Osteocyte (in vitro differentiated cells): ENCODE measurements around the gene STAMBPL1. TPM values are rescaled to one million over a fixed set of nuclear protein-coding genes. Genes with fewer than 3 reads are reported as not detected.

Experiments used
- DNase-seq: peaks from one replicate; pipeline ENCODE4 v3.0.0; 2021; ENCODE audit warnings: mixed read lengths; ENCODE audit not compliant: unreplicated experiment; ENCODE audit errors: extremely low spot score
- H3K27ac Mint-ChIP-seq: one replicate; pipeline ENCODE4 v1.8.0; 2021; ENCODE audit warnings: mild to moderate bottlenecking, mixed read lengths; ENCODE audit not compliant: unreplicated experiment
- H3K27me3 Mint-ChIP-seq: one replicate; pipeline ENCODE4 v1.8.0; 2021; ENCODE audit warnings: mixed read lengths; ENCODE audit not compliant: unreplicated experiment
- H3K36me3 Mint-ChIP-seq: one replicate; pipeline ENCODE4 v1.8.0; 2021; ENCODE audit warnings: mixed read lengths; ENCODE audit not compliant: unreplicated experiment
- H3K4me1 Mint-ChIP-seq: one replicate; pipeline ENCODE4 v1.8.0; 2021; ENCODE audit warnings: mixed read lengths; ENCODE audit not compliant: unreplicated experiment
- H3K4me3 Mint-ChIP-seq: one replicate; pipeline ENCODE4 v1.8.0; 2021; ENCODE audit warnings: mild to moderate bottlenecking, moderate library complexity, mixed read lengths; ENCODE audit not compliant: unreplicated experiment
- H3K9me3 Mint-ChIP-seq: one replicate; pipeline ENCODE4 v1.8.0; 2021; ENCODE audit warnings: mixed read lengths; ENCODE audit not compliant: unreplicated experiment
- CTCF ChIP-seq: fragments of 200-600 bp; sonication (generic); IDR thresholded peaks from 2 replicates; pipeline ENCODE4 v1.5.0; 2021; ENCODE audit warnings: antibody characterized with exemption, mild to moderate bottlenecking, moderate library complexity
- total RNA-seq: library from RNA; stranded (reverse); gene quantifications from 2 replicates; pipeline ENCODE4 v1.2.1, GENCODE V29; 2021

STAMBPL1 gene
- total RNA-seq, 1 donor from 2014 or later, result 4.8 TPM

GRCh38 chr10:88952647-88953111, 72.6 kb downstream of the STAMBPL1 start, which contains the start of gene ACTA2:
TSS of gene ACTA2 (minus strand) at chr10:88952773. CDS start at chr10:88948930, 3,843 bp downstream.
- Mint-ChIP-seq H3K27me3 (no peaks in the 10 kb centered on the region), H3K9me3 (no peaks in the 10 kb centered on the region), H3K4me3 (peak within 1 kb of the TSS; percentile 75), H3K4me1 (peaks cover 67% of the 10 kb centered on the region), H3K36me3 (no peaks in the 10 kb centered on the region), H3K27ac (peak within 1 kb of the TSS; percentile 94)
- no peak for DNase-seq
- no peak for TF ChIP-seq CTCF

GRCh38 chr10:88953662-88954061, 73.6 kb downstream of the STAMBPL1 start:
- peaks cover 62% of the 10 kb centered on the region for H3K4me1 Mint-ChIP-seq
- no peaks in the 10 kb centered on the region for H3K27me3 Mint-ChIP-seq
- H3K4me3 Mint-ChIP-seq, result no peak overlapping the region
- H3K9me3 Mint-ChIP-seq, result no peaks in the 10 kb centered on the region
- peak overlapping the region; percentile 94 for H3K27ac Mint-ChIP-seq
- DNase-seq, result no peak
- TF ChIP-seq CTCF, result no peak
- no peaks in the 10 kb centered on the region for H3K36me3 Mint-ChIP-seq

- TF ChIP-seq CTCF, result no peak
- H3K36me3 Mint-ChIP-seq, result no peaks in the 10 kb centered on the region
- no peaks in the 10 kb centered on the region for H3K27me3 Mint-ChIP-seq
- no peak overlapping the region for H3K4me3 Mint-ChIP-seq
- no peak for DNase-seq
- peaks cover 53% of the 10 kb centered on the region for H3K4me1 Mint-ChIP-seq
- peak overlapping the region; percentile 55 for H3K27ac Mint-ChIP-seq
- H3K9me3 Mint-ChIP-seq, result no peaks in the 10 kb centered on the region
These were observed 74.5 kb downstream of the STAMBPL1 start for GRCh38 chr10:88954458-88955083.

GRCh38 chr10:88957381-88957780, 77.3 kb downstream of the STAMBPL1 start:
- H3K36me3 Mint-ChIP-seq, result no peaks in the 10 kb centered on the region
- TF ChIP-seq CTCF, result no peak
- no peak for DNase-seq
- H3K9me3 Mint-ChIP-seq, result no peaks in the 10 kb centered on the region
- H3K27me3 Mint-ChIP-seq, result no peaks in the 10 kb centered on the region
- peaks cover 26% of the 10 kb centered on the region for H3K4me1 Mint-ChIP-seq
- H3K4me3 Mint-ChIP-seq, result no peak overlapping the region
- H3K27ac Mint-ChIP-seq, result no peak overlapping the region

GRCh38 chr10:88958721-88959120, 78.7 kb downstream of the STAMBPL1 start:
- H3K36me3 Mint-ChIP-seq, result no peaks in the 10 kb centered on the region
- H3K4me3 Mint-ChIP-seq, result no peak overlapping the region
- no peak for DNase-seq
- no peaks in the 10 kb centered on the region for H3K27me3 Mint-ChIP-seq
- TF ChIP-seq CTCF, result no peak
- H3K9me3 Mint-ChIP-seq, result no peaks in the 10 kb centered on the region
- H3K4me1 Mint-ChIP-seq, result peaks cover 12% of the 10 kb centered on the region
- no peak overlapping the region for H3K27ac Mint-ChIP-seq
